GM21447 (cell line): ENCODE results near the gene CNNM2.
"Not testable (repeated sequence)": the region's sequence is repeated elsewhere in the genome, so short reads cannot be mapped to it uniquely, and the experiment has no call there.

Experiments
- ATAC-seq: cut with Tn5 transposase; IDR thresholded peaks from one replicate; pipeline ENCODE4 v1.9.1; 2021; ENCODE audit not compliant: unreplicated experiment

The CNNM2 gene

DNA sequence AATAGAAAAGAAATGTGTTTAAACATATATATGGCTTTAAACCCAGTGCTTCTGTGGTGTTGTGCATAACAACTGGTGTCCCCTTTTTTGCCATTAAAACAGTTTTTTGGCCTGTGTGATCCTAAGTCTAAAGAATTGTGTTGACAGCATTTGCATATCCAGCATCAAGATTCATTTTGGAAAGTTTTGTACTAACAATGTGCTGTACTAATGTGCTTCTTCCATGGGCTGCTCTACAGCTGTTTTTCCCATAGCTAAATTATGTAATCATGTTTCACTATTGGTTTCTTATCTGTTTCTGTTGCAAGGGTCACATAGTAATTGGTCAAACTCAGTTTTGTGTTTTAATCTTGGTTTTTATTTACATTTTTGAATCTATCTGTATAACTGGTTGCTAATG lies 5.5 kb downstream of the CNNM2 start:
- no peak for ATAC-seq

DNA sequence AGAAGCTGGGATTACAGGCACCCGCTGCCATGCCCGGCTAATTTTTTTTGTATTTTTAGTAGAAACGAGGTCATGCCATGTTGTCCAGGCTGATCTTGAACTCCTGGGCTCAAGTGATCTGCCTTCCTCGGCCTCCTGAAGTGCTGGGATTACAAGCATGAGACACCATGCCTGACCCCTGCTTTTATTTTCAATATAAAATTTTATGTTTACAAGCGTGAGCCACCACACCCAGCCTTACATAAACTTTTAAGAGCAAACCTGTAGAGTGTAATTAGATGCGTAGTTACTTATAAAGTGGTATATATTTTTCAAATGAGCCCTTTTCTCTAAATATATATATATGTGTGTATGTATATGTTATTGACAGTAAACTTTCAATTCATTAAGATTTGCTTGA lies 8.7 kb downstream of the CNNM2 start:
- no peak for ATAC-seq

DNA sequence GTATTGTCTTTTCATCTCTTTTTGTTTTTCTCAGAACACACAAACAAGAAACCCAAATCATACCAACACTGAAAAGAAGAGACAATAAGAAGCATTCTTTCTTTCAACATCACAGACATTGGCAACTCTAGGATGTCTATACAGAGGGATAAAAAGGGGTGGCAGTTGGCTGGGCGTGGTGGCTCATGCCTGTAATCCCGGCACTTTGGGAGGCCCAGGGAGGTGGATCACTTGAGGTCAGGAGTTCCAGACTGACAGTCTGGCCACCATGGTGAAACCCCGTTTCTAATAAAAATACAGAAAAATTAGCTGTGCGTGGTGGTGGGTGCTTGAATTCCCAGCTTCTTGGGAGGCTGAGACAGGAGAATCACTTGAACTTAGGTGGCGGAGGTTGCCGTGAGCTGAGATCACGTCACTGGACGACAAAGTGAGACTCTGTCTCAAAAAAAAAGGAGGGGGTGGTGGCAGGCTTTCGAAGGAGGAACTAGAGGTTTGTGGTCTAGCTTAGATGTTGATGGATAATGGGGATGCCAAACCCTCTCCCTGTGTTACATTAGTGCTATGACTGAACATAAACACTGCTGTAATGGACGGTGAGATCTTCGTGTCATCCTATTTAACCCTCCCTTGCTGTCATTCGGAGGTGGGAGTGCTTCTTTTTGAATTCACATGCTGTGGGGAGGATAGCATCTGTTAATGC lies 9.4 kb downstream of the CNNM2 start:
- ATAC-seq, result no peak

DNA sequence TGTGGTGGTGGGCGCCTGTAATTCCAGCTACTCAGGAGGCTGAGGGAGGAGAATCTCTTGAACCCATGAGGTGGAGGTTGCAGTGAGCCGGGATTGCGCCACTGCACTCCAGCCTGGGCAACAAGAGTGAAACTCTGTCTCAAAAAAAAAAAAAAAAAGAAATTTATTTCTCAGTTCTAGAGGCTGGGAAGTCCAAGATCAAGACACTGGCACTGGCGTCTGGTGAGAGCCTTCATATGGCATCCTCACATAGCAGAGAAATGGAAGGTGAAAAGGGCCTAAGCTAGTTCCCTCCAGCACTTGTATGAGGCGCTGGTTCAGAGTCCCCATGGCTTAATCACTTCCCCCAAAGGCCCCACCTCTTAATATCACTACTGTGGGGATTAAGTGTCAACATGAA lies 10.3 kb downstream of the CNNM2 start:
- ATAC-seq, result not testable (repeated sequence)

DNA sequence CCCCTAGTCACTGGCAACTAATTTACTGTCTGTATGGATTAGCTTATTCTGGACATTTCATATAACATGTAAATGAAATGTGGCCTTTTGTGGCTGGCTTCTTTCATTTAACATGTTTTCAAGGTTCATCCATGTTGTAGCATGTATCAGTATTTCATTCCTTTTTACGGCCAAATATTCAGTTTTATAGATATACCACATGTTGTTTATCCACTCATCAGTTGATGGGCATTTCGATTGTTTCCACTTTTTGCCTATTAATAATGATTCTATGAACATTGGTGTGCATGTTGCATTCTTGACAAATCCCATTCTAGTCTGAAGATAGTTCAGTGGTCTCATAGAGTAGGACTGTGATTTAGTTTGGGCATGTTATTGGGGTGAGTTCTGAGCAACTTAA lies 12.6 kb downstream of the CNNM2 start:
- no peak for ATAC-seq

DNA sequence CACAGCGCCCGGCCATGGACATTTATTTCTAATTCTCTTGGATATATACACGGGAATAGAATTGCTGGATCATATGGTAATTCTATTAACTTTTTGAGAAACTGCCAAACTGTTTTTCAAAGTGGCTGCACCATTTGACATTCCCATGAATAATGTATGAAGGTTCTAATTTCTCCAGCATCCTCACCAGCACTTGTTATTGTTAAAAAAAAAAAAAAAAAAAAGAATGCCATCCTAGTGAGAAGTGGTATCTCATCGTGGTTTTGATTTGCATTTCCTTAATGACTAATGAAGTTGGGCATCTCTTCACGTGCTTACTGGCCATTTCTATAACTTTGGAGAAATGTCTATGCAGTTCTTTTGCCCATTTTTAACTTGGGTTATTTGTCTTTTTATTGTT lies 13.5 kb downstream of the CNNM2 start:
- no peak for ATAC-seq

DNA sequence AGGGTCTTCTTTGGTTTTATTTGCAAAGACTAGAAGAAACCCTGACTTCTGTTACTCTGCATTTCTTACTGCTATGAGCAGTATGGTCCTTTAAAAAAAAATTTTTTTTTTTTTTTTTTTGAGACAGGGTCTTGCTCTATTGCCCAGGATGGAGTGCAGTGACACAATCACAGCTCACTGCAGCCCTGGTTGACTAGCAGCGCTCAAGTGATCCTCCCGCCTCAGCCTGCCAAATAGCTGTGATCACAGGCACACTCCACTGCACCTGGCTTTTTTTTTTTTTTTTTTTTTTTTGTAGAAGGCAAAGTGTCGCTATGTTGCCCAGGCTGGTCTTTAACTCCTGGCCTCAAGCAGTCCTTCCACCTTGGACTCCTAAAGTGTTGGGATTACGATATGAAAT lies 17.4 kb downstream of the CNNM2 start:
- no peak for ATAC-seq

DNA sequence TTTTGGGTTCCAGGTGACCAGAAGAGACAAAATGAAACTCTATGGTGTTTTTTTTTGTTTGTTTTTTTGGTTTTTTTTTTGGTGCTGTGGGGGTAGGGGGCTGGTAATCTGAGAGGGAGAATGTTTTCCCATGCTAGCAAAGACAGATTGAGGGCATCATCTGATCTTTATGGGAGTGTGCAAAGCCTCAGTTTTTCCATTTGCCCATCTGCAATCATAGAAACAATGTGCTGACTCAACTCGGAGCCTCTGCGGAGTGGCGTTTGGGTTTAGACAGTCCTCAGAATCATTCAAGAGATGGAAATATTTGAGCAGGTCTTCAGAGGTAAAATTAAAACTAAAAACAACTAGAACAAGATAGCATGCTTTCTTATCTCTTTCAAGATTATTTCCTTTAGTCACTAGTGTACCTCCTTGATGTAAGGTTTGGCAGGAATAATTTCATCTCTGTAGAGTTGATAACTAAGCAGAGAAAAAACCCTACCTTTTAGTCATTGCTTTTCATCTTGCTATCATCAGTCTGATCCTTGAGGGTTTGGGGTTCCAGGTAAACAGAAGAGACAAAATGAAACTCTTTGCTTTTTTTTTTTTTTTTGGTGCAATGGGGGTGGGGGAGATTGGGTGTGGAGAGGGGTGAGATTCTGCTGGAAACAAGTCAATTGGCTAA lies 18.0 kb downstream of the CNNM2 start:
- ATAC-seq, result no peak

DNA sequence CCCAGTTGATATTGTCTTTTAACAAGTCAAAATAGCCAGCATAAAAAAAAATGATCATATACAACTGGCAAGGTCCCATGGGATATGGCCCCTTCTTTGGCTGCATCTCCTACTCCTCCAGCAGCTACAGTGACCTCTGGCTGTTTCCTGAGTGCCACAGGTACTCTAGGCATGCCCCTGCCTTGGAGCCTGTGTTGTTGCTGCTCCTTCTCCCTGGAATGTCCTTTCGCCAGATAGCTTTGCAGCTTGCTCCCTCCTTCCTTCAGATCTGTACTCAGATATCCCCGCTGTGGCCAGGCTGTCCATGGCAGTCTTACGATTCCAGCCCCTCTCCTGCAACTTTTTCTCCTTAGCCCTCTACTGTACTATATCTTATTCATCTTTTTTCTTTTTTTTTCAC lies 23.3 kb downstream of the CNNM2 start:
- no peak for ATAC-seq

DNA sequence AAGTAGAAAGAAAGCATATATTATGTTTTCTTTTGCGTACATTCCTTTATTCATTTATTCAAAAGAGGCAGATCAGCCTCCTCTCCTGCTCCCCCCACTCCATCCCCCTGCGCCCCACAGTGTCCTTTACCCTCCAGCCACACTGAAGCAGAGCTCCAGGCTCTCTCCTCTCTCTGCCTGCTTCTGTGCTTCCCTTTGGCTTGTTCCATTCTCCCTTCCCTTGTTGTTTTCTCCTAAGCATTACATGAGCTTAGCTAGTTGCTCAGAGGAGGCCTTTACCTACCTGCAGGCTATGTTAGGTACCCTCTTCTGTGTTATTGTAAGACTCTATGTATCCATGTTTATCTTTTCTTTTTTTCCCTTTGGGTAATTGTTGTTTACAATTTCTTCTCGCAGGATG lies 27.4 kb downstream of the CNNM2 start:
- ATAC-seq, result no peak

DNA sequence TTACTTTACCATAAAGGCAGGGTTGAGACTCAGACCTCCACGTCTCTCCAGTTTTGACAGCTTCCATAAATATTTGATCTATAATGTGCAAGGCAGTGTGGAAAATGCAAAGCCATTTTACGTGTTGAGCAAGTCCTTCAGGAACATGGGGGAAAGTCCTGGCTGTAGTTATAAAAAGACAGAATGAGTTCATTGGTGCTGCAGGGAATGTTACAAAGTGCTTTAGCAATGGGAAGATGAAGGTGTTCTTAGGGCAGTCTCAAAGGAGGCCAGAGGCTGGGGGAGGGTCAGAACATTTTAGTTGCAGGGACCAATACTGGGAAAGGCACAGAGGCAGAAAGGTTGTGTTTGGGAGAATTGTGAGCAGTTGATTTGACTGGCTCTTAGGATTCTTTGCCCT lies 27.9 kb downstream of the CNNM2 start:
- no peak for ATAC-seq

DNA sequence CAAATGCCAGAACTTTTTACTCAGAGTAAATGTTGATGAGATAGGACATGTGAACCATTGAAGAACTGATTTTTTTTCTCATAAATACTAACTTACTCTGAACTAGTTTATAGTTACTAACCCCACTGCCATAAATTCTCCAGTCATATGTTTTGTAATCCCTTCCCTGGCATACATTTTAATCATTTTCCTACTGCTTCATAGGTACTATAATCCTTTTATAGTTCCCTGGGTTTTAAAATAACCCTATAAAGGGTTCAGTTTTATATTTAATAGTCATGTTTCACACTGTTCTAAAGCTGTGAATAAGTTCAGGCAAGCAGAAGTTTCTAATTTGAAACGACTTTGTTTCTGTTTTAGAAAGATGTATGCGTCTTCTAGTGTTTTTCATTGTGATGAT lies 28.9 kb downstream of the CNNM2 start:
- ATAC-seq, result no peak

DNA sequence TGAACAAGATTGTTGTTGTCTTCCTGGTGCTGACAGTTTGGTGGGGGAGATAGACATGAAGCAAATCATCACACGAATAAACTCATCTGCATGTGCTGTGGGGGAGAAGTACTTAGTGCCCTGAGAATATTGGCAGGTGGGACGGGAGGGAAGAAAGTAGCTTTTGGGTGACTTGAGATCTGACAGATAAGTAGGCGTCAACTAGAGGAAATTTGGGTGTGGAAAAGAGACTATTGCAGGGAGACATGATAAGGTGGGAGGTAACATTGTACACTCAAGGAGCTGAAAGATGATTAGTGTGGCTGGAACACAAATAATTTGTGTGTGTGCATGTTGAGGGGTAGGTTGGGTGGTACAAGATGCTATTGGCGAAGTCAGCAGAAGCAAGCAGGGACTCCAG lies 30.1 kb downstream of the CNNM2 start:
- no peak for ATAC-seq

DNA sequence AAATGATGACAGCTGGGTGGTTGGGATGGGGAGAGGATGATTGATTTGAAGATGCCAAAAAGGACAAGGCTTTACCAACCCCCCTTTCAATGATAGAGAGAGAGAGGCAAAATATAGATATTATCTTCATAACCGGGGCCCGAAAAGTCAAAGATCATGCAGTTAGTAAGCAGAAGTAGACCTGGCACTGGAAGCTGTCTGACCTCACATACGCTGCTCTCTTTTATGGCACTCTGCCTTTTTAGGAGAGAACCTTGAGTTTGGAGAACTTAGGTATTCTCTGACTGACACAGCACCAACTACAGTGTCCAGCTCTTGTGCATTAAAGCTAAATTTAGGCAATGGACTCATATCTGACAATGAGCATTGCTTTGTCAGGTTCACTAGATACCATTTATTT lies 30.7 kb downstream of the CNNM2 start:
- ATAC-seq, result no peak

DNA sequence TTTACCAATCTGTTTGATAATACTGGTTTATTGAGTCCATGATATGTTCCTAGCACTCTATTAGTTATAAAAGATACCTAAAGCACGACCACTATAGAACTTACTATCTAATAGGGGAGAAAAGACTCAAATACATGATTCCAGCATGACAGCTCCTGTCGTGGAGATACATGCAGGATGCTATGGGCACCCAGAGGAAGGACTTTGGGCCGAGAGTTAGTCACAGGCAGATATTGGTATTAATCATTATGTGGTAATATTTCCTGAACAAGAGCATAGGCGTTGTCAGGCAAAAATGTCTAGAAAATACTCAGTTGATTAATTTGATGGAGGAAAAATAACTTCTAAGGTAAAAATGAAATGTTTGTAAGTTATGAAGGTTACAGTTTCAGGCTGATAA lies 31.8 kb downstream of the CNNM2 start:
- no peak for ATAC-seq

DNA sequence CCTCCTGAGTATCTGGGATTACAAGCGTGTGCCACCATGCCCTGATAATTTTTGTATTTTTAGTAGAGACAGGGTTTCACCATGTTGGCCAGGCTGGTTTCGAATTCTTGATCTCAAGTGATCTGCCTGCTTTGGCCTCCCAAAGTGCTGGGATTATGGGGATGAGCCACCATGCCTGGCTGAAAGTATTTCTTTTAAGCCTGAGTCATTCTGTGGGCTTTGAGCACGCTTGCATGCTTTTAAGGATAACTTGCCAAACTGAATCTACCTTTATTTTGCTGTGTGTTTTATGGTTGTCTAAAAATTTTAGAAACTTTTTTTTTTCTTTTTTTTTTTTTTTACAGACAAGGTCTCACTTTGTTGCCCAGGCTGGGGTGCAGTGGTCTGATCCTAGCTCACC lies 33.2 kb downstream of the CNNM2 start:
- no peak for ATAC-seq

DNA sequence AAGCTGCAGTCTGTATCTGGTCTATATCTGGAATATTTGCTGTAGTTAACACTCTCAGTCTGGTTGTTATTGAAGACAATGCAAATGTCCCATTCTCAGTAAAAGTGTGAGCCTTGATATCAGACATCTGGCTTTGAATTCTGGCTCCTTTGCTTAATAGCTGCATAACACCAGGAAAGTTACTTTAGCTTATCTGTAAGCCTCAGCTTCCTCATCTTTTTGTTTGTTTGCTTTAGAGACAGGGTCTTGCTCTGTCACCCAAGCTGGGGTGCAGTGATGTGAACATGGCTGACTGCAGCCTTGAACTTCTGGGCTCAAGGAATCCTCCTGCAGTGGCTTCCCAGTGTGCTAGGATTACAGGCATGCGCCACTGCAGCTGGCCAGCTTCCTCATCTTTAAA lies 41.3 kb downstream of the CNNM2 start:
- ATAC-seq, result no peak

DNA sequence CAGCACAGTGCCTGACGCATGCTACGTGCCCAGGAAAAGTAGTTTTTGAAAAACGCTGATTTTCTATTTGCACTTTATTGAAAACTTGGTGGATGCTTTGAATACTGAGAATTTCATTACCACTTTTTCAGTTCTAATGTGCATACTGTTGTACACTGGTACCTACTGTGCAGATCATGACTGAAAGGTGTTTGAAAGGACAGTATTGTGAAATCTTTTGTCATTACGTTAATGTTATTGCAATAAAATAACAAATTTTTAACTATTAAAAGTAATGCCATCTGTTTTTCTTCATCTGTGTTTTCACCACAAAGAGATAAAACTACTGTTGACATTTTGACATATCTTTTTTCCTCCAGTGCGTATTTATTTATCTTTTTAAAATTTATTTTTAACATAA lies 42.1 kb downstream of the CNNM2 start:
- ATAC-seq, result no peak

DNA sequence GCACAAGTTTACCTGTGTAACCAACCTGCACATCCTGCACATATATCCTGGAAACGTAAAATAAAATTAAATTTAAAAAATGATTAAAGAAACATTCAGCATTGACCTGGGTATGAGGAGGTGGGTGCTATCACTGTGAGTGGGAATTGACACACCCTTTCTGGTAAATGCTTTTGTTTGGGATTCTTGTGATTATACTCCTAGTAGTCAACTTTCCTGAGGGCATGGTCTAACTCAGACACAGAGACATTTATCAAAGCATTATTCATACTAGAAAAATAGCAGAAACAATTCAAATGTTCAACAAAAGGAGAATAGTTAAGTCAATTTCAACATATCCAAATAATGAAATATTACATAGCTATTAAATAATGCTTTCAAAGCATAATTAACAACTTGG lies 44.2 kb downstream of the CNNM2 start:
- ATAC-seq, result no peak

DNA sequence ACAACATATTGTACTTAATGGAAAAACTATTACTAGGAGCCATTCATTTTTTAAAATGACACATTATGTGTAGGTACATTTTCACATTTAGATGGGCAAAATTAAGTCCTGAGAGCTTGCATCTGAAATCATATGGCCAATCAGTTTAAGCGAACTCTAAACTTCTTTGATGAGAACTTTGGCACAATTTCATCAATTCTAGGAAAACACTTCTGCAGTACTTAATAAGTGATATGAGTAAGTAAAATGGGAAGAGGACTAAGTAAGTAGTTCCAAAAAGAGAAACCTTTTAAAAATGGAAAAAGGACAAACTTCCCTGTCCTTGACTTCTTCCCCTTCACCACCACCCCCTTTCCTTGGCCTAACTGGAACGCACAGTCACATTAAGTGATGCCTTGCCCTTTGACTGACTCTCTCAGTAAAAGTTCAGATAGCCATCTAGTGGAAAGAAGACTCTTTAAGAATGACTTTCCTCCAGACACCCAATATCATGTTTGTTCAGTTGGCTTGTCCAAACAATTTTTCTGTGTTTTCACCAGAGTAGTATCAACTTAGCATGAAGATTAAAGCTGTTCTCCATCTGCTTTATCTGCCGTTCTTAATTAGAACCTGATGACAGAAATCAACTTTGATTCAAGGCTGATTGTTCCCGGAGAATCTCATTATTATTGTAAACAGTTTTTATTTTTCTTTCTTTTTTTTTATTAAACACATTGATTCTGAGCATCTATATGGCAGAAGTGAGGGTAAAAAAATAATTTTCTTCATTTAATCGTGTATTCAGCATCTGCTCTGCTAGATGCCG lies 45.1 kb downstream of the CNNM2 start:
- no peak for ATAC-seq

DNA sequence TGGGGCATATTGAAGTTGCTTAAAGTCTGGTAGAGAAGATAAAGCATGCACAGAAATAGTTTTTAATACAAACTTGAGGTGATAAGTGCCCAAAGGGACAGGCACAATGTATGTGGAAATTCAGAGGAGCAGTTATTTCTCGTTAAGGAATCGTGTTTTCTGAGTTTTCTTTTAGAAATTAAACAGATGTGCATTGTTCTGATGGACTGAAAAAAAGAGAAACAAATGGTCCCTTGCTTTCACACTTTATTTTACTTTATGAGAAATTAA lies 45.6 kb downstream of the CNNM2 start:
- ATAC-seq, result no peak

DNA sequence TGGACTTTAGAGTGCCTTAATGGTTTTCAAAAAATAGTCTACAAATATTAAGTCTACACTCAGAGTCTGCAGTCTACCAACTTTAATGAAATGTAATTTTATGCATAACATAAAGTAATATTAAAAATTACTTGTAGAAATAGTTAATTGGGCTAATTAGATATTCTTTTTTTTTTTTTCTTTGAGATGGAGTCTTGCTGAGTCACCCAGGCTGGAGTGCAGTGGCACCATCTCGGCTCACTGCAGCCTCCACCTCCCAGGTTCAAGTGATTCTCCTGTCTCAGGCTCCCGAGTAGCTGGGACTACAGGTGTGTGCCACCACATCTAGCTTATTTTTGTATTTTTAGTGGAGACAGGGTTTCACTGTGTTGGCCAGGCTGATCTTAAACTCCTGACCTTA lies 46.0 kb downstream of the CNNM2 start:
- not testable (repeated sequence) for ATAC-seq

DNA sequence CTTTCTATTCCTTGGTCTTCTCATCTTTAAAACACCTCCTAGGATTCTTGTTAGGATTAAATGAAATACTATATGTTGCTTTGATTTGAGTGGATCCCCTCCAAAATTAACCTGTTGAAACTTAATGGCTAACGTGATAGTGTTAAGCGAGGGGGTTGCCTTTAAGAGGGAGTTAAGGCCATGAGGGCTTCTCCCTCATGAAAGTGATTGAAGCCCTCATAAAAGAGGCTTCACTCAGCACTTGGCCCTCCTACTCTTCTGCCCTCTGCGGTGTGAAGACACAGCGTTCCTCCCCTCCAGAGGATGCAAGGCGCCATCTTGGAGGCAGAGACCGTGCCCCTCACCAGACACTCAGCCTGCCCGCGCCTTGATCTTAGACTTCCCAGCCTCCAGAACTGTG lies 46.6 kb downstream of the CNNM2 start:
- ATAC-seq, result no peak
